ENCODE measurements around the gene SPOCK1.

SPOCK1 gene

GRCh38 chr5:137148655-137149054 lies 350.5 kb downstream of the SPOCK1 start:
- no peak for DNase-seq (ENCODE audit: extremely low spot score)
- TF ChIP-seq SP1 (IDR thresholded peaks at IDR 0.05), result no peak
- TF ChIP-seq TARDBP (IDR thresholded peaks at IDR 0.05), result no peak
- TF ChIP-seq CTBP1 (IDR thresholded peaks at IDR 0.05; ENCODE audit: borderline replicate concordance), result no peak
- TF ChIP-seq ZNF384 (IDR thresholded peaks at IDR 0.05), result no peak
- TF ChIP-seq FOXK2 (IDR thresholded peaks at IDR 0.05), result no peak
- no peak for TF ChIP-seq LEF1 (IDR thresholded peaks at IDR 0.05; ENCODE audit: borderline replicate concordance)
- TF ChIP-seq SUZ12 (IDR thresholded peaks at IDR 0.05), result no peak
- POLR2A ChIA-PET, result interaction anchor here (0.6 kb wide), 1 partner anchor 782 kb away, joined by 3 read pairs; no protein-coding TSS in a partner anchor
- CTCF ChIA-PET, result no interaction called here

GRCh38 chr5:137148159-137148558 lies 351.0 kb downstream of the SPOCK1 start:
- TF ChIP-seq BHLHE40 (IDR thresholded peaks at IDR 0.05; ENCODE audit: borderline replicate concordance) (no peak), FOXA1 (IDR thresholded peaks at IDR 0.05) (no peak), ARNT (IDR thresholded peaks at IDR 0.05) (no peak), FOXK2 (IDR thresholded peaks at IDR 0.05) (no peak), LEF1 (IDR thresholded peaks at IDR 0.05; ENCODE audit: borderline replicate concordance) (no peak), SUZ12 (IDR thresholded peaks at IDR 0.05) (no peak), L3MBTL2 (conservative IDR thresholded peaks at IDR 0.05) (no peak), PKNOX1 (IDR thresholded peaks at IDR 0.05) (no peak), TARDBP (IDR thresholded peaks at IDR 0.05) (no peak), HDGF (IDR thresholded peaks at IDR 0.05; ENCODE audit: borderline replicate concordance) (no peak), SP1 (IDR thresholded peaks at IDR 0.05) (no peak), NFRKB (IDR thresholded peaks at IDR 0.05) (no peak), ZNF384 (IDR thresholded peaks at IDR 0.05) (no peak), ELF4 (IDR thresholded peaks at IDR 0.05) (no peak), CTBP1 (IDR thresholded peaks at IDR 0.05; ENCODE audit: borderline replicate concordance) (no peak), FOXM1 (IDR thresholded peaks at IDR 0.05; ENCODE audit: borderline replicate concordance) (no peak)
- CTCF ChIA-PET, result no interaction called here
- DNase-seq (ENCODE audit: extremely low spot score), result no peak
- POLR2A ChIA-PET, result no interaction called here

GRCh38 chr5:137147346-137147745 lies 351.8 kb downstream of the SPOCK1 start:
- TF ChIP-seq LEF1 (IDR thresholded peaks at IDR 0.05; ENCODE audit: borderline replicate concordance) (no peak), L3MBTL2 (conservative IDR thresholded peaks at IDR 0.05) (no peak), BHLHE40 (IDR thresholded peaks at IDR 0.05; ENCODE audit: borderline replicate concordance) (no peak), ZNF384 (IDR thresholded peaks at IDR 0.05) (no peak), ARNT (IDR thresholded peaks at IDR 0.05) (no peak), FOXM1 (IDR thresholded peaks at IDR 0.05; ENCODE audit: borderline replicate concordance) (no peak), HDGF (IDR thresholded peaks at IDR 0.05; ENCODE audit: borderline replicate concordance) (no peak), FOXK2 (IDR thresholded peaks at IDR 0.05) (no peak), TARDBP (IDR thresholded peaks at IDR 0.05) (no peak), ELF4 (IDR thresholded peaks at IDR 0.05) (no peak), PKNOX1 (IDR thresholded peaks at IDR 0.05) (no peak), FOXA1 (IDR thresholded peaks at IDR 0.05) (no peak), CTBP1 (IDR thresholded peaks at IDR 0.05; ENCODE audit: borderline replicate concordance) (no peak)
- CTCF ChIA-PET, result no interaction called here
- no peak for DNase-seq (ENCODE audit: extremely low spot score)
- POLR2A ChIA-PET, result no interaction called here

GRCh38 chr5:137146402-137146890 lies 352.7 kb downstream of the SPOCK1 start:
- CTCF ChIA-PET, result no interaction called here
- POLR2A ChIA-PET, result no interaction called here

GRCh38 chr5:137145721-137146120 lies 353.4 kb downstream of the SPOCK1 start:
- DNase-seq (ENCODE audit: extremely low spot score), result no peak
- ChIA-PET CTCF (no interaction called here), POLR2A (no interaction called here)
- no peak for TF ChIP-seq CTBP1 (IDR thresholded peaks at IDR 0.05; ENCODE audit: borderline replicate concordance)
- no peak for TF ChIP-seq FOXA1 (IDR thresholded peaks at IDR 0.05)
- no peak for TF ChIP-seq HDGF (IDR thresholded peaks at IDR 0.05; ENCODE audit: borderline replicate concordance)
- TF ChIP-seq ZNF384 (IDR thresholded peaks at IDR 0.05), result no peak
- no peak for TF ChIP-seq ELF4 (IDR thresholded peaks at IDR 0.05)
- no peak for TF ChIP-seq TARDBP (IDR thresholded peaks at IDR 0.05)
- TF ChIP-seq L3MBTL2 (conservative IDR thresholded peaks at IDR 0.05), result no peak
- TF ChIP-seq FOXK2 (IDR thresholded peaks at IDR 0.05), result no peak
- no peak for TF ChIP-seq BHLHE40 (IDR thresholded peaks at IDR 0.05; ENCODE audit: borderline replicate concordance)
- no peak for TF ChIP-seq FOXM1 (IDR thresholded peaks at IDR 0.05; ENCODE audit: borderline replicate concordance)
- no peak for TF ChIP-seq ARNT (IDR thresholded peaks at IDR 0.05)
- no peak for TF ChIP-seq NFRKB (IDR thresholded peaks at IDR 0.05)

More at GRCh38 chr5:137146402-137146890, 352.7 kb downstream of the SPOCK1 start:
- TF ChIP-seq PKNOX1 (IDR thresholded peaks at IDR 0.05) (no peak), TARDBP (IDR thresholded peaks at IDR 0.05) (no peak), FOXA1 (IDR thresholded peaks at IDR 0.05) (no peak), ELF4 (IDR thresholded peaks at IDR 0.05) (no peak), SUZ12 (IDR thresholded peaks at IDR 0.05) (no peak), SP1 (IDR thresholded peaks at IDR 0.05) (no peak), ARNT (IDR thresholded peaks at IDR 0.05) (no peak)
- DNase-seq (ENCODE audit: extremely low spot score), result no peak

- DNase-seq (ENCODE audit: extremely low spot score), result no peak
- POLR2A ChIA-PET, result no interaction called here
- no peak for TF ChIP-seq PKNOX1 (IDR thresholded peaks at IDR 0.05)
- TF ChIP-seq NFRKB (IDR thresholded peaks at IDR 0.05), result no peak
- TF ChIP-seq TARDBP (IDR thresholded peaks at IDR 0.05), result no peak
- TF ChIP-seq SP1 (IDR thresholded peaks at IDR 0.05), result no peak
- TF ChIP-seq FOXA1 (IDR thresholded peaks at IDR 0.05), result no peak
- CTCF ChIA-PET, result no interaction called here
Observed at GRCh38 chr5:137144656-137145055, 354.5 kb downstream of the SPOCK1 start.

Data from HEK293T (cell line).